HepG2 (cell line): ENCODE measurements around the gene LEMD1. TPM values are rescaled to one million over a fixed set of nuclear protein-coding genes. Genes with fewer than 3 reads are reported as not detected.

Source experiments
- AKNA ChIP-seq: sonication (generic); formaldehyde crosslinking; IDR thresholded peaks from 2 replicates; pipeline ENCODE4 v1.4.0; 2020; ENCODE audit warnings: missing genetic modification reagents, borderline replicate concordance
- ARNT2 ChIP-seq: sonication (generic); formaldehyde crosslinking; IDR thresholded peaks from 2 replicates; pipeline ENCODE4 v1.8.0; 2022; ENCODE audit warnings: mild to moderate bottlenecking, low read depth, missing genetic modification reagents, moderate library complexity
- CEBPB ChIP-seq: IDR thresholded peaks from 2 replicates; pipeline ENCODE4 v1.6.1; 2011; ENCODE audit warnings: low read depth, low read length, improper control_type of control experiment, borderline replicate concordance
- E2F1 ChIP-seq: sonication (generic); formaldehyde crosslinking; IDR thresholded peaks from 2 replicates; pipeline ENCODE4 v1.5.0; 2020; ENCODE audit warnings: missing genetic modification reagents
- ETS1 ChIP-seq: sonication (generic); formaldehyde crosslinking; IDR thresholded peaks from 2 replicates; pipeline ENCODE4 v1.4.0; 2020; ENCODE audit warnings: missing genetic modification reagents
- KLF13 ChIP-seq: sonication (generic); formaldehyde crosslinking; IDR thresholded peaks from 2 replicates; pipeline ENCODE4 v1.4.0; 2020; ENCODE audit warnings: mild to moderate bottlenecking, missing genetic modification reagents
- MXD3 ChIP-seq: IDR thresholded peaks from 2 replicates; pipeline ENCODE4 v1.6.1; 2016; ENCODE audit warnings: mild to moderate bottlenecking, missing biosample characterization, missing genetic modification reagents
- PCBP1 ChIP-seq: fragments of 200-400 bp; formaldehyde crosslinking; IDR thresholded peaks from 2 replicates; pipeline ENCODE4 v1.6.1; 2017; ENCODE audit warnings: mild to moderate bottlenecking, low read depth, low read length, borderline replicate concordance
- PREB ChIP-seq: sonication (generic); formaldehyde crosslinking; IDR thresholded peaks from 2 replicates; pipeline ENCODE4 v1.4.0; 2020; ENCODE audit warnings: missing genetic modification reagents
- TFE3 ChIP-seq: IDR thresholded peaks from 2 replicates; pipeline ENCODE4 v1.6.1; 2016
- ZNF10 ChIP-seq: sonication (generic); formaldehyde crosslinking; IDR thresholded peaks from 2 replicates; pipeline ENCODE4 v1.4.0; 2020; ENCODE audit warnings: mild to moderate bottlenecking, low read depth, missing genetic modification reagents, borderline replicate concordance
- ZNF34 ChIP-seq: sonication (generic); formaldehyde crosslinking; IDR thresholded peaks from 2 replicates; pipeline ENCODE4 v1.4.0; 2020; ENCODE audit warnings: mild to moderate bottlenecking, missing genetic modification reagents, borderline replicate concordance
- ZNF549 ChIP-seq: sonication (generic); formaldehyde crosslinking; IDR thresholded peaks from 2 replicates; pipeline ENCODE4 v1.5.0; 2020; ENCODE audit warnings: missing genetic modification reagents
- ZNF562 ChIP-seq: sonication (generic); formaldehyde crosslinking; IDR thresholded peaks from 2 replicates; pipeline ENCODE4 v1.8.0; 2022; ENCODE audit warnings: missing genetic modification reagents, borderline replicate concordance
- ZNF629 ChIP-seq: sonication (generic); formaldehyde crosslinking; conservative IDR thresholded peaks from 2 replicates; pipeline ENCODE4 v1.5.0; 2020; ENCODE audit warnings: missing genetic modification reagents
- ZNF704 ChIP-seq: sonication (generic); formaldehyde crosslinking; IDR thresholded peaks from 2 replicates; pipeline ENCODE4 v1.8.1; 2023; ENCODE audit warnings: mild to moderate bottlenecking, inconsistent platforms, moderate library complexity, missing genetic modification reagents, borderline replicate concordance
- polyA plus RNA-seq, 8 experiments: library from polyadenylated mRNA; depleted of rRNA in 3 of 8; stranded (reverse) in 7 of 8; unstranded in 1 of 8; fragments of >200 nt; fragmentation: Illumina TruSeq in 4 of 8; extraction: Trizol in 4 of 8; gene quantifications; 2 replicates each; pipeline versions ENCODE4 v1.2.1 to v1.2.3, GENCODE V29; 2011 to 2016; ENCODE audit warnings: low read depth in 4 of 8, missing spikeins in 1 of 8, mixed read lengths in 1 of 8; ENCODE audit not compliant: insufficient read depth in 1 of 8
- total RNA-seq, 5 experiments: library from RNA; depleted of rRNA; stranded (reverse); fragments of >200 nt; fragmentation: Illumina TruSeq; extraction: Trizol; gene quantifications; 2 replicates each; pipeline ENCODE4 v1.2.3, GENCODE V29; 2016; ENCODE audit warnings: low read depth in 1 of 5

Gene LEMD1
- total and polyA plus RNA-seq, 2 of the 13 experiments (the other 11 are each of a cell fraction or from before 2014, with no cell fraction given) = 1.4 to 2.3 TPM

- TF ChIP-seq E2F1 (CRISPR knock-in tag) = no peak
- no peak for TF ChIP-seq ZNF629 (CRISPR knock-in tag)
- TF ChIP-seq KLF13 = no peak
- no peak for TF ChIP-seq ZNF562 (CRISPR knock-in tag)
- TF ChIP-seq TFE3 (CRISPR knock-in tag) = peak; percentile 16; the same call in 1 of the 2 replicates
- no peak for TF ChIP-seq ZNF704 (CRISPR knock-in tag)
- TF ChIP-seq MXD3 = no peak
- no peak for TF ChIP-seq PREB (CRISPR knock-in tag)
- TF ChIP-seq ZNF34 (CRISPR knock-in tag) = no peak
- no peak for TF ChIP-seq PCBP1
- no peak for TF ChIP-seq CEBPB
- no peak for TF ChIP-seq ARNT2
- no peak for TF ChIP-seq ZNF549 (CRISPR knock-in tag)
- no peak for TF ChIP-seq ETS1 (CRISPR knock-in tag)
- no peak for TF ChIP-seq ZNF10
- TF ChIP-seq AKNA = no peak
Measured at GRCh38 chr1:205344066-205344928, 77.6 kb downstream of the LEMD1 start (continued).
